Memory B cell (primary cell): ENCODE data around the gene SFTPA2.
"Not testable (repeated sequence)": the region's sequence is repeated elsewhere in the genome, so short reads cannot be mapped to it uniquely, and the experiment has no call there.

Experiments
- ATAC-seq: fragments of 150-1000 bp; cut with Tn5 transposase; 2 replicates; pipeline ENCODE4 v1.10.0; 2021; ENCODE audit warnings: low read depth, mild to moderate bottlenecking, moderate library complexity
- DNase-seq, 2 donors: peaks; one replicate each; pipeline ENCODE4 v3.0.0; 2022; ENCODE audit warnings: low spot score in 2 of 2
- H3K27ac Mint-ChIP-seq: one replicate; pipeline ENCODE4 v1.8.0; 2022; ENCODE audit warnings: mild to moderate bottlenecking, moderate library complexity, mixed read lengths
- H3K27me3 Mint-ChIP-seq: one replicate; pipeline ENCODE4 v1.8.0; 2022; ENCODE audit warnings: mixed read lengths
- H3K36me3 Mint-ChIP-seq: one replicate; pipeline ENCODE4 v1.8.0; 2022; ENCODE audit warnings: mild to moderate bottlenecking, mixed read lengths
- H3K4me1 Mint-ChIP-seq: one replicate; pipeline ENCODE4 v1.8.0; 2022; ENCODE audit warnings: mixed read lengths
- H3K4me3 Mint-ChIP-seq: one replicate; pipeline ENCODE4 v1.8.0; 2022; ENCODE audit warnings: mild to moderate bottlenecking, moderate library complexity, mixed read lengths
- H3K9me3 Mint-ChIP-seq: one replicate; pipeline ENCODE4 v1.8.0; 2022; ENCODE audit warnings: mixed read lengths

The SFTPA2 gene

DNA sequence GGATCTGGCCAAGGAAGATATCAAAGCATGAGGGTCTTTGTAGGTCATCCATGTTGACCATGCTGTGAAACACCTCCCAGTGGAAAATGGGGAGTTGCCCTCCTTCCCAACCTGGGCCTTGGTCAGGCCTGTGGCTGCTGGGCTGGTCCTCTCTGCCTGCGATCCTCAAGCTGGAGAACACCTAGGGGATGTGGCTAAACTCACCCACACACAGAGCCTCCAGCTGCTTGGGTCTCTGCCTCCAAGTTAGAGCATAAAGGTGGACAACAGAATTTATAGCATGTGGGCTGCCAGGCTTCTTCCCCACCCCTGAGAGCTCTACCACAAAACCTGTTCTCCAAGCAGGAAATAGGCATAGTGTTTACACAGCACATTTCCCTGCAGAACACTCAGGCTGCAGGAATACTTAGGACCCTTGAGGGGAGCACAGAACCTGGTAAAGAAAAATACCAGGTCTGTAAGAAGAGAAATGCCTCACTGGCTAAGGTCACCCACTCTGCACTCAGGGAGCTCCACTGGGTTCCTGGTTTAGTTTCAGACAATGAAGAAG, at the start of gene SFTPA2:
TSS of gene SFTPA2 (minus strand) at position 248 of the 550 bp plus-strand sequence. CDS start 924 bp downstream, outside the sequence.
- ATAC-seq (no peak), DNase-seq (no peak)
- peaks cover 21% of the 10 kb centered on the region for H3K27me3 Mint-ChIP-seq
- H3K4me1 Mint-ChIP-seq: peaks cover 9% of the 10 kb centered on the region
- no peak within 1 kb of the TSS for H3K27ac Mint-ChIP-seq
- H3K36me3 Mint-ChIP-seq: no peaks in the 10 kb centered on the region
- H3K9me3 Mint-ChIP-seq: no peaks in the 10 kb centered on the region
- H3K4me3 Mint-ChIP-seq: no peak within 1 kb of the TSS

DNA sequence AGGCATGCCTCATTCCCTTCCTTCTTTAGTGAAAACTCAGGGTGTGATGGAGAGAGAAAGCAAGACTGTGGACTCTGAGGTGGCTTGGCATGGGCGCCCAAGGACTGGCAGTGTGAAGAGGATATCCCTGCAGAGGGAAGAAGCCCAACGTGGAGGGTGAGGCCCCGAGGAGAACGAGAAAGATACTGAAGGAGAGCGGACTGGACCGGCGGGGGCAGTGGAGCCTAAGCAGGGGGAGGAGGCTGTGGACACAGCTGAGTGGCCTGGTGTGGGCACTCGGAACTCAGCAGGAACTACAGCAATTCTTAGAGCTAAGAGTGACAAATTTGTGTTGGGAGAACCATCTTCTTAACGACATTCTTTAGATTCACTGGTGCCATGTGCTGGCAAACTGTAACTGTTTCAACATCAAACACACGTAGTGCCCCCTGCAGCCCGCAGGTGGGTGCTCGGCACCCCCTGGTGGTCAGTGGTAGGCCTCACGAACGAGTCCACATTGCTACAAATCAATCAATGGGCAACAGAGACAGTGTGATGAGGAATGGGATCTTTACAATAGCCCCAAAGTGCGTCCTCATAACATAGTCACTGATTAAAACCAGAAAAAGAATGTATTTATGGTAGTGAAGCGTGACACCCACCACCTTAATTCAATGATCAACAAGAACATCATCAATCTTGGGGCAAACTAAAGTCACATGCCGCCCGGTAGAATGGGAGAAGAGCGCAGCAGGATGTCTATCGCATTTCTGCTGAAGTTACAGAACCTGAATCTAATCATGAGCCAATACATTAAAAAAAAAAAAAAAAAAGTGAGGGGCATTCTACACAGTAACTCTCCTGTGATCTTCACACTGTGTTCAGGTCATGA, 48.5 kb upstream of the SFTPA2 start:
- no peaks in the 10 kb centered on the region for H3K36me3 Mint-ChIP-seq
- ATAC-seq (no peak), DNase-seq (no peak)

DNA sequence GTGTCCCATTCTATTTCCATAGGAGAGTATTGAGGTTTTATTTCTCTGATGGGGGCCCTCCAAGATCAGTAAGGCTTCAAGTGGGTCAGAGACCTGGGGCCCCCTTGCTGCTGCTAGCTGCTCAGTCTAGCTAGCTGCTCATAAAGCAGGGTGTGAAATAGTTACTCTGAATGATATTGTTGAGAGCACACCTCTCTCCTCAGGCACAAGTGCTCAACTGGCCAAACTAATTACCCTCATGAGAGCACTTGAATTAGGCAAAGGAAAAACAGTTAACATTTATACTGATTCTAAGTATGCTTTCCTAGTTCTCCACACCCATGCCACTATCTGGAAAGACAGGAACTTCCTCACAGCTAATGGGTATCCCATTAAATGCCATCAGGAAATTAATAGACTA, 45.1 kb upstream of the SFTPA2 start:
- Mint-ChIP-seq H3K4me3 (no peak overlapping the region), H3K27me3 (peaks cover 5% of the 10 kb centered on the region), H3K4me1 (peaks cover 6% of the 10 kb centered on the region), H3K36me3 (no peaks in the 10 kb centered on the region), H3K27ac (no peak overlapping the region), H3K9me3 (no peaks in the 10 kb centered on the region)
- DNase-seq (no peak), ATAC-seq (no peak)

More for the DNA sequence above, 48.5 kb upstream of the SFTPA2 start:
- Mint-ChIP-seq H3K9me3 (no peaks in the 10 kb centered on the region), H3K4me1 (no peaks in the 10 kb centered on the region), H3K27ac (no peak overlapping the region), H3K4me3 (no peak overlapping the region), H3K27me3 (peaks cover 5% of the 10 kb centered on the region)

DNA sequence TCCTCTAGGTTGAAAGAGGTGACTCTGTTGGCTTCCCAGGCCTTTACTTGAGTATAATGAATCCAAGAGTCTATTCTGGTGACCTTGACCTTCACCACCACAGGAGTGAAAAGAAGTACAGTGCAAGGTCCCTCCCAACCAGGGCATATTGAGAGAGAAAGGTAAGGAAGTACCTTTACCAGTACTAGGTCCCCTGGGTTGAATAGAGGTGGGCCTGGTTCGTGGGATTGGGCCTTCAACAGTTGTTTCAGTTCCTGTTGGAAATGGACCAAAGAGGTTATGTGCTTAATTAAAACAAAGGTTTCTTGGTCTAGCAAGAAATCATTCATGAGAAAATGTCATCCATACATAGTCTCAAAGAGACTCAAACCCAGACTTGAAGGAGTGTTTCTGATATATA, 44.1 kb upstream of the SFTPA2 start:
- DNase-seq: no peak
- Mint-ChIP-seq H3K36me3 (no peaks in the 10 kb centered on the region), H3K9me3 (no peaks in the 10 kb centered on the region), H3K4me1 (peaks cover 6% of the 10 kb centered on the region), H3K27me3 (peaks cover 6% of the 10 kb centered on the region), H3K27ac (no peak overlapping the region), H3K4me3 (no peak overlapping the region)
- ATAC-seq: no peak

DNA sequence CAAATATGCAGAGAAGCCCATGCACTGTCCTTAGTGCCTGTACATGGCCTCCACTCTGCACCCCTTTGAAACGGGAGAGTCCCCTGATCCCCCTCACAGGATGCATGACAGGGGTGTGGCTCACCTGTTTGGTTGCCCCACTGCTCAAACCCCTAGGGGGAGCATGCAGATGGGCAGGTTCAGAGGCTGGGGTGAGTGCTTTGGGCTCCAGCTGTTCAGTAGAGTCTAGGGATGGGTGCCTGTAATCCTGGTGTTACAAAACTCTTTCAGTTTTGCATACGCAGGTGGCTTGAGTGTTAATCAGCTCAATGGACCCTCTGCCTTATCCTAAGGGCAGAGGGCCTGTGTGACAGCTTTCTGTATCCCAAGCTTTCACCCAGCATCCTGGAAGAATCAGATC, 42.7 kb upstream of the SFTPA2 start:
- H3K4me1 Mint-ChIP-seq: peaks cover 6% of the 10 kb centered on the region
- peaks cover 4% of the 10 kb centered on the region for H3K27me3 Mint-ChIP-seq
- ATAC-seq (no peak), DNase-seq (no peak)
- no peak overlapping the region for H3K4me3 Mint-ChIP-seq
- H3K36me3 Mint-ChIP-seq: peaks cover under 1% of the 10 kb centered on the region
- H3K27ac Mint-ChIP-seq: no peak overlapping the region
- H3K9me3 Mint-ChIP-seq: peaks cover 3% of the 10 kb centered on the region

DNA sequence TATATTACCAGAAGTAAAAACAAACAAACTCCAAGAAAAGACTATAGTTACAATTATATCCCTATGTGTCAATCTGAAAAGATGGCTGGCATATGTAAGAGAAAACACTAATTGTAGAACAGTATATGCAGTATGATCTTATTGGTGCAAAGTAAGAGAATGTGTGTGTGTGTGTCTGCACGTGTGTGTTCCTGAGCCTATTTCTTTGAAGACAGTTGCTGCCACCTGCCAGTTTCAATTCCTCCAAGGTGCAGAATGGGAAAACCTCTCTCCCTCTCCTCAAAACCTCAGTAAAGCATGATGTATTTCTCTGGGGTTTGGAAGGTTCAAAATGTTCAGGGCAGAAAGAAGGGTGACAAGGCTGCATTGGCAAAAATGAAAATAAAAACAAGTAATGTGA, 41.7 kb upstream of the SFTPA2 start:
- no peak overlapping the region for H3K27ac Mint-ChIP-seq
- no peak for DNase-seq
- no peak for ATAC-seq
- peaks cover 6% of the 10 kb centered on the region for H3K27me3 Mint-ChIP-seq
- H3K4me1 Mint-ChIP-seq: peaks cover 6% of the 10 kb centered on the region
- peaks cover 7% of the 10 kb centered on the region for H3K36me3 Mint-ChIP-seq
- no peak overlapping the region for H3K4me3 Mint-ChIP-seq
- peaks cover 9% of the 10 kb centered on the region for H3K9me3 Mint-ChIP-seq

DNA sequence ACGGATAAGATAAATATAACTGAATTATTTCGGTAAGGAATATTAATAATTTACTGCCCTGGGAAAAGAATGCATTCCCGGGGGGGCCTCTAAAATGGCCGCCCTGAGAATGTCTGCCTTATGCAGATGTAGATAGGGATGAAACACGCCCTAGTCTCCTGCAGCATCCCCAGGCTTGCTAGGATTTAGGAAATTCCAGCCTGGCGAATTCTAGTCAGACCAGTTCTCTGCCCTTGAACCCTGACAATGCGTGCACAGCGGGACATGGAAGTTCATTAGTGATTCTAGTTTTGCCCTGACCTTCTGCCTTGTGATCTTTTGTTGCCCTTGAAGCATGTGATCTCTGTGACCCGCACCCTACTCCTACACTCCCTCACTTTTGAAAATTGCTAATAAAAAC, 39.4 kb upstream of the SFTPA2 start:
- not testable (repeated sequence) for H3K27me3 Mint-ChIP-seq, H3K4me3 Mint-ChIP-seq, H3K36me3 Mint-ChIP-seq, H3K27ac Mint-ChIP-seq, ATAC-seq, DNase-seq, H3K4me1 Mint-ChIP-seq
- peaks cover 13% of the 10 kb centered on the region for H3K9me3 Mint-ChIP-seq

DNA sequence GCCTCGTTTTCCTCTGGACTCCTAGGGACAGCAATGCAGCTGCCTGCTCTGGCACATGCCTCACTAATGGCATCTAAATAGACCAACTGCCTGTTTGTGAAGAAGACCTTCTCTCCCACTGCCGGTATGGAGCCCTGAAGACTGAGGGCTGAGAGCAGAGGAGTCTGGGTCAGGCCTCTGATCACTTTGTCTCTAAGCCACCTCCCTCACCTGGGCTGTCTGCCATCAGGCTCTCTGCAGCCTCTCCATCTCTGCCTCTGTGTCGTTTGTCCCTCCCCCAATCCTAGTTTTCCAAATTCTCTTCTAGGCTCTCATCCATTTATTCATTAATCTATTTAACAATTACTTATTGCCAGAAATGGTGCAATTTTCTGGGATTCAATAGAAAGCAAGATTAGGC, 35.3 kb upstream of the SFTPA2 start:
- Mint-ChIP-seq H3K36me3 (peaks cover 7% of the 10 kb centered on the region), H3K9me3 (peaks cover 13% of the 10 kb centered on the region), H3K4me1 (no peaks in the 10 kb centered on the region), H3K27me3 (peaks cover 13% of the 10 kb centered on the region), H3K4me3 (no peak overlapping the region), H3K27ac (no peak overlapping the region)
- ATAC-seq: no peak
- no peak for DNase-seq

DNA sequence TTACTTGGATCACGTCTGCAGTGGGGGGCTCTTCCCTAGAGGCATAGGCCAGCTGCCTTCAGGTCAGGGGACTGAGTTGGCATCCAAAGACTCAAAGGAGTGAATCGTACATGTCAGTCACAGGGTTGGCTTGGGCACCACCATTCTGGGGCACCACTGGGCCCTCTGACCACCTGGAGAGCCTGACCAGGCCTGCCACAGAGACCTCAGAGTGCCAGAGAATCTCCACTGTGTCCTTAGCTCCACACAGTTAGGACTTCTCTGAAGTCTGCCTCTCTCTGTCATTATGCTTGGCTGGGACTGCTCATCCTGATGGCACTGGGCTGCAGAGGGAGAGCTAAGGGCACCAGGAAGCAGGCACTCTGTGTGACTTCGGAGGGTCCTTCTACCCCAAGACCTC, 34.4 kb upstream of the SFTPA2 start:
- not testable (repeated sequence) for H3K4me3 Mint-ChIP-seq, H3K27ac Mint-ChIP-seq, H3K36me3 Mint-ChIP-seq, ATAC-seq, DNase-seq, H3K4me1 Mint-ChIP-seq
- Mint-ChIP-seq H3K27me3 (peaks cover 13% of the 10 kb centered on the region), H3K9me3 (peaks cover 13% of the 10 kb centered on the region)

DNA sequence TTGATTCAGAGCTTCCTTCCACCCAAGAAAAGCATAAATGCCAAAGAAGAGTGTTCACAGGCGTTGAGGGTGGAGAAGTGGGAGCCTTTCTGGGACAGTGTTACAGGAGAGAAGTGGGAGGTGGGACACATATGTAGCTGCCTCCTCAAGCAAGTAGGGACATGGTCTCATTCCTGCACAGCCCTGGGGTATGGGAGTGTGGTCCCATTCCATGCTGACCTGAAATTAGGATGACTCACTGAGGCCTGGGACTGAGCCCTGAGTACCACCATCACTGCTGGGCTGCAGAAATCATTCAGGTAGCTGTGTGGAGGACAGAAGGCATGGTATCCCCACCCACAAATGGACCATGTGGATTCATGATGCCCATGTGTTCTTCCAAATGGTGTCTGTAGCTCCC, 33.2 kb upstream of the SFTPA2 start:
- Mint-ChIP-seq H3K9me3 (peaks cover 10% of the 10 kb centered on the region), H3K36me3 (peaks cover 7% of the 10 kb centered on the region), H3K4me1 (no peaks in the 10 kb centered on the region), H3K27me3 (peaks cover 16% of the 10 kb centered on the region), H3K4me3 (no peak overlapping the region), H3K27ac (no peak overlapping the region)
- ATAC-seq: no peak
- no peak for DNase-seq

DNA sequence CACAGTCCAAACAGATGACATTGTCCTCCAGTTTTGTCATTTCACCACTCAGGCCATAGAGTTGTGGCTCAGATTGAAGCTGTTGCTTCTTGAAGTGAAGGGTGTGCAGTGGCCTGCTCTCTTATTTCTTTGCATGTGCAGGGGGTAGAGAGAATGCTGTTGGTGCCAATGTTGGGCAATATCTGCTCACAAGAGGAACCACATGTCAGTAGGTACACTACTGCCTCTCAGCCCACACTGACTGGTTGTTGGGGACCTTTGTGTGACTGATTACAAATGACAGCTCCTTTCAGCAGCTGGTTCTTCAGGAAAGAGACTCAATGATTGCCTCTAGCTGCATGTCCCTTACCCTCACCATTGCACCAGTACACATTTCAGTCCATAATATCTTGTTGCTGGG, 28.6 kb upstream of the SFTPA2 start:
- H3K27ac Mint-ChIP-seq: no peak overlapping the region
- no peak overlapping the region for H3K4me3 Mint-ChIP-seq
- no peaks in the 10 kb centered on the region for H3K4me1 Mint-ChIP-seq
- DNase-seq (no peak), ATAC-seq (no peak)
- no peaks in the 10 kb centered on the region for H3K9me3 Mint-ChIP-seq
- H3K27me3 Mint-ChIP-seq: peaks cover 16% of the 10 kb centered on the region
- H3K36me3 Mint-ChIP-seq: no peaks in the 10 kb centered on the region

DNA sequence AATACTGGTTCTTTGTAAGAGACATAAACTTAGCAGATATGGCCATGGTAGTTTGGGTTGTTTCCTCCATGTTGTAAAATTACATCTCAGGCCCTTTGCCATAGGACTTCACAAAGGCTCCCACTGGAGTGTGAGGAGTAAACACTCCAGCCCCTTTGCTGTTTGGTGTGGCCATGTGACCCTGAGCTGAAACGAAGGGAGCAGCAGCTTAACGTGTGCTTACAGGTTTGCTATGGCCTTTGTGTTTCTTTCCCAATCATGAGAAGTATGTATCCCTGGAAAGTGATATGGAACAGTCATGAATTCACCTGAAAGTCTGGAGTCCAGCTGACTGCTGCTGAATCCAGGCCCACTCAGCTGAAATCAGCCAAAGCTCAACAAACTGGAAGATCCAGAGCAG, 26.7 kb upstream of the SFTPA2 start:
- Mint-ChIP-seq H3K27me3 (peaks cover 14% of the 10 kb centered on the region), H3K36me3 (no peaks in the 10 kb centered on the region), H3K4me3 (no peak overlapping the region), H3K4me1 (no peaks in the 10 kb centered on the region), H3K9me3 (no peaks in the 10 kb centered on the region), H3K27ac (no peak overlapping the region)
- no peak for DNase-seq
- no peak for ATAC-seq

DNA sequence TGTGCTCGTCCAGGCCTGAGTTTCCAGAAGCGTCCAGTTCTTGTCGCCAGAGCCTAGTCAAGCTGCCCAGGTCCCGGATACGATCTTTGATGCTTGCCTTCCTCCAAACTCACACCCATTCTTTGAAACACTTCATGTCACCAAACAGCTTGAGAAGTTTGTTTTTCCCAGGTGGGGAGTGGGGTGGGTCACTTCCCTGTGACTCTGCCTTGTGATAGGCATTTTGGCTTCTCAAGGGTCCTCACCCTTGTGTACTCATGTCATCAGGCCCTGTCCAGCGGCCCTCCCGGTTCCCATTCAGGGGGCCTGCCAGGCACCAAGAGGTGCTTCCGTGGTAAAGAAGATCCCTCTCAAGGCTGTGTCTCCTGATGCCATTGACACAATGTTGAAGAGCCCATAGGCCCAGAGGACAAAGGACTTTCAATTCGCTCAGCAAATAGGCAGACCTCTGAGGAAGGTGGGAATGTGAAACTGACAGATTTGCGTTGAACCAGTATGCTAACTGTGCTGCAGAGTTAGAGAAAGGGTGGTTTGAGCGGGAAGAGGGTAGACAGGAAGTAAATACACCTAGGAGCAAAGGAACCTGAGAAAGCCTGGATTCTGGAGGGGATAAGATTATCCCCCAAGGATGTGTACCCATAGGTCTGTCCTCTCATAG, 25.8 kb upstream of the SFTPA2 start:
- ATAC-seq: no peak
- Mint-ChIP-seq H3K4me3 (no peak overlapping the region), H3K27ac (no peak overlapping the region), H3K9me3 (peaks cover 1% of the 10 kb centered on the region), H3K27me3 (peaks cover 16% of the 10 kb centered on the region), H3K36me3 (no peaks in the 10 kb centered on the region), H3K4me1 (no peaks in the 10 kb centered on the region)
- no peak for DNase-seq

DNA sequence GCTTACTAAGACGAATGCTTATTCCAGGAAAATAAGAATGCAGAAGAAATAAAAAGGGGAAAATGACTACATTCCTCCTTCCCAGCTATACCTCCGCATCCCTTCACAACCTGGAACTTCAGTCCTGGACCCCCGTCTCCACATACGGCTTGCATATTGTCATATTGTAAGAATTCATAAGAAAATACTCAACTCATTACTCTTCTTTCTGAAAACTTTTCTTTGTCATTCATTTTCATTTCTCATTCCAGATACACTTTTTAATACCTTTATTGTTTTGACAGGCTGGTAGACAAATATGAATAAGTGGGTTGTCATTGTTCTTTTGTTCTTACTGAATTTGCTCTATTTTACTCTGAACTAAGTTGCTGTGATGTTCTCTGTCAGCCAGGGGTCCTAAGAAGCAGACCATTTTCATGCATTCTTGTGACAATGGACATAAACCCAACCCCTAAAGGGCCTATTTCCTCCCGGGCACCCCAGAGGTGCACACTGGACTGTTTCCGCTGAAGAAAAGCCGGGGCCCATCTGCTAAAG, 23.3 kb upstream of the SFTPA2 start:
- ATAC-seq: no peak
- H3K9me3 Mint-ChIP-seq: peaks cover 6% of the 10 kb centered on the region
- H3K4me3 Mint-ChIP-seq: no peak overlapping the region
- no peak for DNase-seq
- peaks cover 2% of the 10 kb centered on the region for H3K4me1 Mint-ChIP-seq
- peaks cover 3% of the 10 kb centered on the region for H3K36me3 Mint-ChIP-seq
- no peak overlapping the region for H3K27ac Mint-ChIP-seq
- H3K27me3 Mint-ChIP-seq: peaks cover 16% of the 10 kb centered on the region
